IPS DF 4.7 (cell line): ENCODE results near the gene SV2B.
A peak's percentile ranks its signal among the peaks of the same experiment; 100 is the strongest.
"Not testable (repeated sequence)": the region's sequence is repeated elsewhere in the genome, so short reads cannot be mapped to it uniquely, and the experiment has no call there.

Experiments used
- DNase-seq: peaks from one replicate; pipeline ENCODE4 v3.0.0-alpha.2; 2013; ENCODE audit warnings: low spot score; ENCODE audit errors: extremely low read depth

SV2B gene

DNA sequence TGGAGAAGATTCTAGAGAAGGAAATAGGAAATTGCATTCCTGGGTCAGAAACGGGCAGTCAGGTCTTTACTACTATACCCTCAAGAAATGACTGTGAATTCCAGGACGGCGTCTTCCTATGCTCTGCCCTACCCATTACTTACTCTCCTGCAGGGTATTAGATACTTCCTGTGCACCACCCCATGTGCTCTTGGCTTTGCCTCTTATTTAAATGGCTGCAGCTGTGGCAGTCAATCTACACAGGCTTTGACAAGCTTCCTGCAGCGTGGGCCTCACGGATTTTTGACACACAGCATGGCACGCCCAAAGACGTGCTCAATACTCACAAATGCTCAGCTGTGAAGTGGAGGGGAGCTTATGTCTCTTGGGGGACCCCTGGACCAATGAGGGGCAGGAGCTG lies 206.1 kb downstream of the SV2B start:
- DNase-seq: no peak

DNA sequence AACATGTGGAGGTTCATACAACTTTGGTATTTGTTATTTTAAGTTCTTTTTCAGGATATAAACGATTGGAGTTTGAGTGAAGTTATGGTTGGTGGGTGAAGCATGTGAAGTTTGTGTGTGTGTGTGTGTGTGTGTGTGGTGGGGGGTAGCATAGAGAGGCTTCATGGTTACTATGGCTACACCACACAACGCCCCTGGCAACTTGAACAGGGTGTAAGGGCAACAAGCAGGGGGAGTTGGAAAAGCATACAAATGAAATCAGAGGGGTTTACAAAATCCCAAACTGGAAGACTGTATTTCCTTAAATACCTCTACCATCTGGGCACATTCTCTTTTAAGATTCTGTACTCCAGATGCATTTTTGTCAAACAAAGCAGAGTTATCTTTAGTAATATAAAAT lies 207.5 kb downstream of the SV2B start:
- no peak for DNase-seq

- no peak for DNase-seq
Observed at GRCh38 chr15:91308199-91308598, 208.1 kb downstream of the SV2B start.

- DNase-seq: no peak
Observed at GRCh38 chr15:91308855-91309254, 208.8 kb downstream of the SV2B start.

GRCh38 chr15:91311986-91312385 lies 211.9 kb downstream of the SV2B start:
- no peak for DNase-seq

DNA sequence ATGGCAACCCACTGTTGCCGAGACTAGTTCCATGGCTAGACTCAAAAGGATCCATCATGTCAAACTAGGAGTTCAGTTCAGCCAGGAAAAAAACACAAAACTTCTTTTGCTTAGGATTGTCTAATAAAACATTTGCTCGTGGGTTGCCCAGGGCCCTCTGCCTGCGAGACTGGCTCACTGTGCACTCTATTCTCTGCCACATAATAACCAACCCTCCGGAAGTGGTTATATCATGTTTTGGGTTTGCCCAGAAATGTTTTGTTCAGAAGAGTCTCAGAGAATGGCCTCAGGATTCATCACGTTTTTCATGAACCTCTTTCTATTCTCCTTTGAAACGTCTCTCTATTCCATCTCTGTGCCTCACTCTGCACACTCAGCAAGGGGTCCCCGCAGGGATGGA lies 216.1 kb downstream of the SV2B start:
- no peak for DNase-seq

- no peak for DNase-seq
Observed at GRCh38 chr15:91318516-91318915, 218.5 kb downstream of the SV2B start.

DNA sequence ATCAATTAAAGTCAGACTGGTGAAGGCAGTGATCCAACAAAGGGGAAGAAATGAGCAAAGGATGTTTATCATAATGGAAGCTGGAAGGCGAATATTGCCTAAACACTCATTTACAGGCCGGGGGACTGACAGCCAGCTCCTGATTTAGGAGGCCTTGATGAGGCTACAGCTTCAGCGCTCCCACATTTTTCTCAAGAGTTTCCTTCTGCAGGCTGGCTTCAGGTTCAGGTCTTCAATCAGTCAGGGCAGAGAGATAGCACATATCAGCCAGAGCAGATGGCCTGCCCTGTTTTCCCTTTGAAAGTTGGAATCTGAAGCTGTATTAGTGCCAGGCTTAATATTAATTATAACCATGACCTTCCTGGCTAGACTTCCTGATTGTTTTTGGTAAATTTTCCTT lies 218.9 kb downstream of the SV2B start:
- no peak for DNase-seq

DNA sequence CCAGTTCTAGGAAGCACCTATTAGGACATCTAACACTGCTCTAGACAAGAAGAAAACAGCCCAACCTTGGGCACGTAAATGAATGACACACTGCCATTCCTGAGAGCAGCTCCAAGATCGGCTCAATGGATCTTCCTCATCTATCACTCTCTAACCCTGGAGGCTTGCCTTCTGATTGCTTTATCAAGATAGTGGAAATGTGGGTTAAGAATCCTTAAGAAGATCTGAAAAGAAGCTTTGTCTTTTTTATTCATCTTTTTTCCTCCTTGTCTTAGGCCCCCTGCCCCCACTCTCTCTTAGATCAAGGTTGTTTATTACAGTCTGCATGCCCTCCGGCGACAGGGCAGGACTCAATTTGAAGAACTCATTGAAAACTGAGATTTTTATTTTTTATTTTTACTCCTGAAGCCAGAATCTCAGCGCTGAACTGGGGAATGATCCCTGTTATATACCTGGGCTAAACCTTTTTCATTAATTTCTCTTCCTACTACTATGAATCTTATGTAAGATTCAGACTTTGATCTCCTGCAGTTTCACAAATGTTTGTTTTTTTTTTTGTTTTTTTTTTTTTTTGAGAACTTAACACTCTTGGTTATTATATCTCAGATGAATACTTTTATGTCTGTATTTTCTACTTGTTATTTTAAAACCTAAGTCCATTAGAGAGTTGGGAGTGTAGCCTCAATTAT lies 219.5 kb downstream of the SV2B start:
- no peak for DNase-seq

DNA sequence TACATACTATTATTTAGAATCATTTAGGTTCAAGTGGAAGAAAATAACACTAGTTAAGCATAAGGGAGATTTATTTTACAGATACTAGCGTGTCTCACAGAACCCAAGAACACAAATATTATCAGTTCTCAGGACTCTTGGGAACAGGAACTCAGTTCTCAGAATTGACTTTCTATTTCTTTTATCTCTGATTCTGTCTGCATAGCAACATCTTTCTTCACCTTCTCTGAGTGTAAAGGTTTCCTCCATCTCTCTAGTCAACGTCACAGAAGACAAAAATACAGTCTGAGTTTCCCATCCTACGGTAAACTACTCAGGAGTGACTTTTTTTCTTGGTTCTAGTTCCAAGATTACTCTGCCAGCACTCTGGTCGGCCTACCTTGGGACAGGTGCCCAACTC lies 220.0 kb downstream of the SV2B start:
- DNase-seq: no peak

GRCh38 chr15:91329914-91330313 lies 229.9 kb downstream of the SV2B start:
- DNase-seq: no peak

DNA sequence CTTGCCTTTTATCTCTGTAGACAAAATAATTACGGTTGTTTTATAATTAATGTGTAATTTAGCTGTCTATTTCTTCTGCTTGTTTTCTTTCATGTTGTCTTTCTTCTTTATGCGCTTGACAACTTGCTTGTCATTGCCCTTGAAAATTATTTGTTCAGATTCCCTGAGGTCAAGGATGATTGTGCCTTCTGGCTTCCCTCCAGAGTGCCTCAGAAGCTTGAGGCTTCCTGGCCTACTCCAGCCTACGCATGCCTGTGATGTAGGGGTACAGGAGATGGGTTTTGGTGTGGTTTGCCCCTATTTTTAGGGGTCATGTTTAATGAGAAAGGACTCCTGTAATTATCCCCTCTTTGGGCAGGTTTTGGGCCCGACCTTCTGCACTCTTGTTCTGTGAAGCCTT lies 231.5 kb downstream of the SV2B start:
- DNase-seq: no peak

- DNase-seq: no peak
Observed at GRCh38 chr15:91335702-91336101, 235.6 kb downstream of the SV2B start.

- no peak for DNase-seq
Observed at GRCh38 chr15:91336687-91337086, 236.6 kb downstream of the SV2B start.

DNA sequence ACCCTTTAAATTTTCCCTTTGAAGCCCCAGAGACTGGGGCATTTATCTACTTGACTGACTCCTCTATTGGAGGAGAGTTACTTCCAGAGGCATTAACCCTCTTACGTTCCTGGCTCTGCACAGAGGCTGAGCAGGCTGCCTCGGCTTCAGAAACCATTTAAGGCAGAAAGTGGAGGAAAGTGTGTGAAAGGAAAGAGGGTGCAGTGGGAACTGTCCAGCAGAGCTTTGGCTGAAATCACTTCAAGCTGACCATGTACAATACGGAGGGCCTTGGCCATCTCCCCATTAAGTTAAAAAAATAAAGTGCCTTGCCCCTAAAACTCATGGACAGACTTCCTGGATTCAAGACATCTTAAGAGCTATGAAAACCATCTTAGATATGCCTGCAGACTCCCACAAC lies 238.7 kb downstream of the SV2B start:
- DNase-seq: peak; percentile 22

- DNase-seq: no peak
Observed at GRCh38 chr15:91342097-91342496, 242.0 kb downstream of the SV2B start.

DNA sequence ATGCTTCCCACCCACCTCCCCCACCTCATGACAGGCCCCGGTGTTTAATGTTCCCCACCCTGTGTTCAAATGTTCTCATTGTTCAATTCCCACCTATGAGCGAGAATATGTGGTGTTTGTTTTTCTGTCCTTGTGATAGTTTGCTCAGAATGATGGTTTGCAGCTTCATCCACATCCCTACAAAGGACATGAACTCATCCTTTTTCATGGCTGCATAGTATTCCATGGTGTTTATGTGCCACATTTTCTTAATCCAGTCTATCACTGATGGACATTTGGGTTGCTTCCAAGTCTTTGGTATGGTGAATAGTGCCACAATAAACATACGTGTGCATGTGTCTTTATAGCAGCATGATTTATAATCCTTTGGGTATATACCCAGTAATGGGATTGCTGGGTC lies 244.9 kb downstream of the SV2B start:
- not testable (repeated sequence) for DNase-seq

DNA sequence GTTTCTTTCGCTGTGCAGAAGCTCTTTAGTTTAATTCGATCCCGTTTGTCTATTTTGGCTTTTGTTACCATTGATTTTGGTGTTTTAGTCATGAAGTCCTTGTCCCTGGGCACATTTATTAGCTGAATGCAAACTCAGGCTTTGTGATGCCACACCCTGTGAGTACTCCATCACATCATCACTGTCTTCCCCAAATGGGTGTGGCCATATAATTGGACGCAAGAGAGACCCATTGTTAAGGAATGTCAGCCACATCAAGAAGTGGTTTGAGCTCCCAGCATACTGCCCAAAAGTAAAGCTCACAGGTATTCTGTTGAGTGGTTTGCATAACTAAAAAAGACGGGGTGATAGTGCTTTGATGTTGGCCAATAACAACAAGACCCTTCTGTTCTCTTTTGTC lies 245.7 kb downstream of the SV2B start:
- DNase-seq: no peak

DNA sequence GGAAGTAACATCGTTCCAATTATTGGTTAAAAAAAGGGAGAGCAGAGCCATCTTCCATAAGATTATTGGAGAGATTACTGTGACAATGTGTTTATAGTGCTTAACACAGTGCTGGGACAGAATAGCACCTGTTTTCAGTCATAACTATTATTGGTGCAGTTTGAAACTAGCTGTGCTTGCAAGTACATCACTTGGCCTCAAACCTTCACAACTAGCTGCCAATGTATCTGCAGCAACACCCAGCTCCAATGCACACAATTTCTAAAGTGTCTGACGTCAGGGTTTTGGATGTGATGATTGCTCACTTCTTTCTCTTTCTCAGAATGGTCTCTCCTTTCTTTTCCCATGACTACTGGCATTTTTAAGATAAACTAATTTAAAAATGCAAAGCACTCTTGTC lies 246.2 kb downstream of the SV2B start:
- DNase-seq: no peak

GRCh38 chr15:91348752-91349500 lies 248.9 kb downstream of the SV2B start:
- DNase-seq: no peak
